Left ventricle myocardium superior (tissue), 1 donor: ENCODE data around the gene BTBD7. TPM values are rescaled to one million over a fixed set of nuclear protein-coding genes. Genes with fewer than 3 reads are reported as not detected.
"Not testable (repeated sequence)": the region's sequence is repeated elsewhere in the genome, so short reads cannot be mapped to it uniquely, and the experiment has no call there.

Experiments
- ATAC-seq: fragments of 200-7000 bp; cut with Tn5 transposase; one replicate; pipeline ENCODE4 v1.9.1; 2020; ENCODE audit warnings: mild to moderate bottlenecking, moderate library complexity
- DNase-seq: peaks from one replicate; pipeline ENCODE4 v3.0.0-alpha.2; 2020
- intact Hi-C: fragments of 100-400 bp; cut with micrococcal nuclease; formaldehyde crosslinking; loops from one replicate; pipeline ENCODE4 v1.11.0; 2022
- total RNA-seq: library from RNA; stranded (reverse); fragmentation: NEBNext Ultra II Directional; extraction: Animal tissue kit (Norgen Biotek cat#: 25700); gene quantifications from one replicate; pipeline ENCODE4 v1.2.1, GENCODE V29; 2021
- donor health status: DM: no; HTN: yes; CAD: no; lungs with severe emphysema.

BTBD7 gene
- total RNA-seq, 1 donor from 2014 or later: 25.5 TPM

GRCh38 chr14:93269341-93270068, 63.3 kb downstream of the BTBD7 start:
- intact Hi-C loops: no loop called here
- DNase-seq (no peak), ATAC-seq (peak; percentile 61)

GRCh38 chr14:93268406-93268805, 64.4 kb downstream of the BTBD7 start:
- ATAC-seq: no peak
- intact Hi-C loops: no loop called here
- no peak for DNase-seq

- no peak for ATAC-seq
Observed at GRCh38 chr14:93267149-93267711, 65.6 kb downstream of the BTBD7 start.

GRCh38 chr14:93266127-93266526, 66.7 kb downstream of the BTBD7 start:
- ATAC-seq (no peak), DNase-seq (no peak)
- intact Hi-C loops: no loop called here

More at GRCh38 chr14:93267149-93267711, 65.6 kb downstream of the BTBD7 start:
- no peak for DNase-seq
- intact Hi-C loops: no loop called here

- intact Hi-C loops: no loop called here
- no peak for DNase-seq
- no peak for ATAC-seq
Observed at GRCh38 chr14:93263416-93263815, 69.4 kb downstream of the BTBD7 start.

GRCh38 chr14:93262446-93262845, 70.4 kb downstream of the BTBD7 start:
- no peak for DNase-seq
- ATAC-seq: no peak
- intact Hi-C loops: no loop called here

- DNase-seq (no peak), ATAC-seq (no peak)
- intact Hi-C loops: no loop called here
Observed at GRCh38 chr14:93249128-93249831, 83.6 kb downstream of the BTBD7 start.

- intact Hi-C loops: no loop called here
- DNase-seq (no peak), ATAC-seq (no peak)
Observed at GRCh38 chr14:93246534-93246933, 86.3 kb downstream of the BTBD7 start.

GRCh38 chr14:93245764-93246420, 86.9 kb downstream of the BTBD7 start:
- DNase-seq (no peak), ATAC-seq (no peak)
- intact Hi-C loops: no loop called here

- intact Hi-C loops: no loop called here
- ATAC-seq (no peak), DNase-seq (no peak)
Observed at GRCh38 chr14:93240678-93241000, 92.2 kb downstream of the BTBD7 start.

GRCh38 chr14:93239869-93240677, 92.8 kb downstream of the BTBD7 start:
- intact Hi-C loops: no loop called here
- DNase-seq: no peak
- no peak for ATAC-seq

GRCh38 chr14:93234798-93235197, 98.0 kb downstream of the BTBD7 start:
- peak; percentile 28 for ATAC-seq

GRCh38 chr14:93233078-93233477, 99.8 kb downstream of the BTBD7 start:
- ATAC-seq, intact Hi-C loops, DNase-seq: not testable (repeated sequence)

More at GRCh38 chr14:93234798-93235197, 98.0 kb downstream of the BTBD7 start:
- intact Hi-C loops: no loop called here
- DNase-seq: no peak

GRCh38 chr14:93232159-93232558, 100.7 kb downstream of the BTBD7 start:
- intact Hi-C loops: no loop called here
- DNase-seq (no peak), ATAC-seq (no peak)

- ATAC-seq (peak; percentile 68), DNase-seq (no peak)
- intact Hi-C loops: no loop called here
Observed at GRCh38 chr14:93231129-93231979, 101.5 kb downstream of the BTBD7 start.

- ATAC-seq (no peak), DNase-seq (no peak)
- intact Hi-C loops: no loop called here
Observed at GRCh38 chr14:93230539-93230938, 102.3 kb downstream of the BTBD7 start.

- no peak for DNase-seq
- ATAC-seq: no peak
- intact Hi-C loops: no loop called here
Observed at GRCh38 chr14:93228550-93228949, 104.3 kb downstream of the BTBD7 start.

GRCh38 chr14:93223565-93223964, 109.3 kb downstream of the BTBD7 start:
- DNase-seq: no peak
- intact Hi-C loops: no loop called here

More at GRCh38 chr14:93223565-93223964, 109.3 kb downstream of the BTBD7 start:
- no peak for ATAC-seq
